Right hindlimb (tissue), 1 donor: Measurements from ENCODE around the gene NCKAP5.

Source experiments
- DNase-seq: peaks from one replicate; pipeline ENCODE4 v3.0.0-alpha.2; 2018

The NCKAP5 gene

DNA sequence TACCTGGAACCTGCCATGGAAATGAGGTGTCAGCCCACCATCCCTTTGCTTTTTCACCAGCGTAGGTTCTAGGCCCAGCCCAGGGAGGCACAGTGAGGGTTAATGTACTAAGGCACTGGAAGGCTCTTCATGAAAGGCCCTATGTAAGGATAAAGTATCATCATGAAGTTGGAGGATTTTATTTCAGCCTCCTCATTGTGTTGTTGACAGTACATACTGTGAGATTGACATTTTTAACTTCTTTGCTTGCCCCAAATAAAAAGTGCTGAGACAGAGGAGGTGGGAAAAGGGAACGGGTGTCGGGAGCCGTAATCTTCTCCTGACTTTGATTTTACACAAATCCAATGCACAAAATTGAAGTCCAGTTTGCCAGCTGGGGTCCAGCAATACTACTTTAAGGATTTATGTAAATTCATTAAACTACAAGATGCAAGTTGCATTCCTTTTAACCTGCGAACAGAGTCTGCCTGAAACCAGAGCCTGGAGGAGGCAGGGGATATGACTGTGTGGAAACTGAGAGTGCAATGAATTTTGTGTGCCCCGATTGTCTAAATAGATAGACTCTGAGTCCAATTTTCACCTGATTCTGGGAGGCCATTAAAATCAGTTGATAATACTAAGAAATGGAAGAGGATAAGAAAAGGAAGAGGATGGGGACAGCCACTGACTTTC, 5.4 kb upstream of the NCKAP5 start:
- DNase-seq: no peak

- DNase-seq: no peak
Measured at GRCh38 chr2:133571249-133571648, 3.0 kb upstream of the NCKAP5 start.

DNA sequence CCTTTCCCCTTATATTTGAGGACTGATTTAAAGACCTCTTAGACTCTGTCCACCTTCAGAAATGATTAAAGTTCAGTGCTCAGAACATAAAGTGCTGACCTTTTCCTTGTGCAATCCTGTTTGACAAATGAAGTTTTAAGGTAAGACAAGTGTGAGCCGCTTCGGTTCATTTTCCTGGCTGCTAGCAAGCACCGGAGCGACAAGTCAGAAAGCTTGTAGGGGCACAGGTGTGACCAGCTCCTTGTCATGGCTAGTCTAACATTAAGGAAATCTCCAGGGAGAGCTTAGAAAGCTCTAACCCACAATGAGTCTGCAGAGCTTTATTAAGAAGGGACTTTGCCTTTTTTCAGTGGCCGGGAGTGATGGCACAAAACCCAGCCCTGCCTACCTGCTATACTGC, 2.3 kb upstream of the NCKAP5 start:
- no peak for DNase-seq

GRCh38 chr2:133569286-133569830, 1.1 kb upstream of the NCKAP5 start:
- no peak for DNase-seq

- DNase-seq: no peak
Measured at GRCh38 chr2:133568598-133568997, 335 bp upstream of the NCKAP5 start.

DNA sequence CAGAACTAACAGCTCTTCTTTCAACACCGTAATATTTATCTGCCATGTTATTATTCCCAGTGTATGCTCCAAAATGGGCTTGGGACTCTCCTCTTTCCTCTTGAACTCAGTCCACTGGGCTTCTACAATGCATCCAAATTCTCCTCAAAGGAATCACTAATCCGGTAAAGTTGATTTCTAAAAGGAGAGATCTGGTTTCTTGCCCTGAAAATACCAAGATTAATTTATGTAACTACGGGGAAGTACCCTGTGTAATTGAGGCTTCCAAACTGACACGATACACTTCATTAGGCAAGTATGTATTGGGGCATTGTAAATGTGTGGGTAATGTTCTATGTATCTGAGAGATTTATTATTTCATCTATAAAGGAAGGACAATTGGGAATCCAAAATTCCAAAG, 5.7 kb downstream of the NCKAP5 start:
- DNase-seq: no peak

- no peak for DNase-seq
Measured at GRCh38 chr2:133561045-133561852, 7.0 kb downstream of the NCKAP5 start.

DNA sequence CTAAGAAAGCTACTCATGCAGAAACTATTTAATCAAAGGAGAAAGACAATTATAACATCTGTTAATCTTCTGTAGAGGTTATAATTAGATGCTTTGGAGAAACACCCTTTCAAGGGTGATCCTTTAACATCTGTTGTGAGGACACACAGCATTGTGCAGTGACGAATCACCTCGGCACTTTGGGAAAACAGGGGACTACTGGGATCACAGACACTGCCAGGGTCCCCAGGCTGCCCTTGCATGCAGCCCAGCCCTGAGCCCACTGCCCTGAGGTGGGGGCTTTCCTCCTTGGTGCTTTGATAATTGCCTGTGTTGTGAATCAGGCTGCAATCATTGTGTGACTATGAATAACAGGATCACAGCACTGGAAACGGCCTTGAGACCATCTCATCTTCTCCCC, 10.6 kb downstream of the NCKAP5 start:
- no peak for DNase-seq

- DNase-seq: no peak
Measured at GRCh38 chr2:133553838-133554408, 14.3 kb downstream of the NCKAP5 start.

- no peak for DNase-seq
Measured at GRCh38 chr2:133553251-133553650, 15.0 kb downstream of the NCKAP5 start.

DNA sequence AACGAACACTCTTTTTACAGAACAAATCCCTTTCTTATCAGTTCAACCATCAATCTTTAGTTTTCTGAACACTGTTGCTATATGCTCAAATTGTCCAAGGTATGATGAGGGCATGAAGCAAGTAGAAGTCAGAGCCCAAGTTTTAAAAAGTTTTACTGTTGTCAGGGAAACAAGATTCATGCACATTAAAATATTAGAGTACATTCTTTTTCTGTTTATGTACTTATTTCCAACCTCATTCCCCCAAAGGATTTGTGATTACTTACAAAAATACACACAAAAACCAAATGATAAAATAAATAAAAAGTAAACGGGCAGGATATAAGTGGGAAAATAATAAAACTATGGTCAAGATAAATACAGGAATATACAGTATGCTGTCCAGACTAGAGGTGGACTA, 15.4 kb downstream of the NCKAP5 start:
- DNase-seq: no peak

DNA sequence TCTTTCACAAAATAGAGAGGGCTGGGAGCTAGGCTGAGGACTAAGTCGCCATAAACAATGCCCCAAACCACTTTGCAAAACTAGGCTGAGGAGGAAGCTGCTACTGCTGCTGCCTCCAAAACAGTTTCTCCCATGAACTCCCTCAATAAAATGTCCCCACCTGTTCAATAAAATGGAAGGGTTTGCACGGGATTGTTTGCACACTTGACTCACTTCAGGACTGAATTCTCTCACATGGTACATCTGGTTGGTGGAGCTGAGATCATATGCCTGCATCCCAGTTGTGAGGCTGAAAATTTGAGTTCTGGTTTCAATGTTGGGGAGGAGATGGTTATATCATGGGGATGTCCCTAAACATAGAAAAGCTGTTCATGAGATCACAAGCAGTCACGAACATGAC, 26.5 kb downstream of the NCKAP5 start:
- no peak for DNase-seq

DNA sequence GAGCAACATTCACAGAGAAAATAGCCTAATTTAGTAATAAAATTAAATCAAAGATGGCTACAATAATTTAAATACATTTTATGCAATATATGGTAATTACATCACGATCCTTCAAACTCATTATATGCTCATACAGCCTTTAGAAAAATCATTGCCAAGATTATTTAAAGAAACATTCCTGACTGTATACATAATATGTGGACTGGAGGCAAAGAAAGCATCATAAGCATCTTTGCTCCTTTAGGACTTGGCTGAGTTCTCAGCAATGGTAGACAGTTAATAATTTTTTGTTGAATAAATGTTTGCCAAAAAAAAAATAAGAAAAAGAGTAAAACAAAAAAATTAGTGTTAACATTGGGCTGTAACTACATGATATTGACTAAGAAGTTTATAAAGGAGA, 26.9 kb downstream of the NCKAP5 start:
- DNase-seq: no peak

- no peak for DNase-seq
Measured at GRCh38 chr2:133532919-133533318, 35.3 kb downstream of the NCKAP5 start.

- no peak for DNase-seq
Measured at GRCh38 chr2:133531382-133531781, 36.9 kb downstream of the NCKAP5 start.

- DNase-seq: no peak
Measured at GRCh38 chr2:133530645-133531044, 37.6 kb downstream of the NCKAP5 start.

DNA sequence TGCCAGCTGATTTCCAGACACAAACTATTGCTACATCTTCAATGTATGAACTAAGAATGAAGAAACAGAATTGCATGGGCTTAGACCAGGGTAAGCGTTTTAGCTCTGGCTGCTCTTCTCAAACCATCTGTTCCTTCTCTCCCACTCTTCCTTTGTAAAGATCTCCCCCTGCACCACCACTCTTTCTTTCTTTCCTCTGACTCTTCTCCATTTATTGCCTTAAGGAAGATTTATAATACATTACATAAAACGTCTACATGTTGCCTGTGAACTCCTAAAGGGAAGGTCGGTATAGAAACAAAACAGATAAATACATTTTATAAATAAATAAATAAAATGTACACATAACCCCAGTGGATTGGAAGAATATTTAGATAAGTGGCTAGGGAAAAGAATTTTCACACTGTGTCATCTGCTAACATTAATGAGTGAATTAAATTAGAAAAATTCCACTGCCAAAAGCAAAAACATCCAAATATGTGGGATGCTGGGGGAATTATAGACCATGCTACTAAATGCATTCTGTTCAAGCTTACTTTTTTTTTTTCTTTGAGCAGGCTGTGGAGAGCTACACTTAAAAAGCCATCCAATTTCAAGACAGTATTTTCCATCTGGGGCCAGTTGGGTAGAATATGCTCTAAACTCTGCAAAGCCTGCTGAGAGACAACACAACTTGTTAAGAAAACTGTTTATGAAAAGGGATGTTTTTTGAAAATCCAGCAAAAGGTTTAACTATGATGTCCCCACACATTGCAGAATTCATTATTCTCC, 41.5 kb downstream of the NCKAP5 start:
- DNase-seq: no peak

DNA sequence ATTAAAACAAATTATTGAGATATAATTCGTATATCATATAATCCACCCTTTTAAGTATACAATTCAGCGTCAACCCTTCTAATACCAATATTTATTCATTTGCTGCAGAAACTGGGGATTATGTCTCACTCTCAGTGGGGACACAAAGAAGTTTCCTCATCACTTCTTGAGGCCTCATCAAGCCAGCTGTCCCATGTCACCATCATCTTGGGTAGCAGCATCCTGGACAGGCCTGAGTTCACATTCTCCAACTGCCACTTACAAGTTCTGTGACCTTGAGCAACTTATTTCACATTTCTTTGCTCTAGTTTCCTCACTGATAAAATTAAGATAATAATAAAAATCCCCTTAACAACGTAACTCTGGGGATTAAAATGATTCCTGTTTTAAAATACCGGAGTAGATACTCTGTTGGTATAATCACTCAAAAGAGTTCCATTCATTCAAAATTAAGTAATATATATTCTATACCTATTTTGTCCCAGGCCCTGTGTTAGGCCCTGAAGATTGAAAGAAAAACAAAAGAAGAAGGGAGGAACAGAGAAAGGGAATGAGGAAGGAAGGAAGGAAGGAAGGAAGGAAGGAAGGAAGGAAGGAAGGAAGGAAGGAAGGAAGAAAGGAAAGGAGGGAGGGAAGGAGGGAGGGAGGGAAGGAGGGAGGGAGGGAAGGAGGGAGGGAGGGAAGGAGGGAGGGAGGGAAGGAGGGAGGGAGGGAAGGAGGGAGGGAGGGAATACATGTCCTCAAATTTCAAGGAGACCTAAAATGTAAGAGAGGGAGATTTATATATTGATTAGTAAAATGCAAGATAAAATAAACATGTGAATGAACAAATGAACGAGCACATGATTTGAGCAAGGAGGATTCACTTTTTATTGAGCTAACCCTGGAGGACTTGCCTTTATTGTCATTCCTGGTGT, 42.4 kb downstream of the NCKAP5 start:
- no peak for DNase-seq

DNA sequence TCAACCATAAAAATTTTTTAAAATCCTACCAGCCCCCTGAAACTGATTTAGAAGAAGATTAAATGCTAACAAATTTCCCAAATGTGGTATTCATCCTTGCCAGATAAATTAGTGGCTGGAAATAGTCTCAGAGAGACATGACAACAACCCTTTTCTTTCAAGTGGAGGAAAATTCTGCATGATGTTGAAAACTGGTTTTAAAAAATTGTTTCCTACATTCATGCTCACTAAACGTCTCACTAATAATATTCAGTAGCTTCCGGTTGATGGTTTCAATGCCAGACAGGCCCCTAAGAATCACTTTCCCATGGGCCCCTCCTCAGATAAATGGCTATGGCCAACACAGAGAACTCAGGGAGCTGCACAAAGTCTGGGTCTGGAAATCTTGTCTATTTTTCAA, 43.2 kb downstream of the NCKAP5 start:
- no peak for DNase-seq

DNA sequence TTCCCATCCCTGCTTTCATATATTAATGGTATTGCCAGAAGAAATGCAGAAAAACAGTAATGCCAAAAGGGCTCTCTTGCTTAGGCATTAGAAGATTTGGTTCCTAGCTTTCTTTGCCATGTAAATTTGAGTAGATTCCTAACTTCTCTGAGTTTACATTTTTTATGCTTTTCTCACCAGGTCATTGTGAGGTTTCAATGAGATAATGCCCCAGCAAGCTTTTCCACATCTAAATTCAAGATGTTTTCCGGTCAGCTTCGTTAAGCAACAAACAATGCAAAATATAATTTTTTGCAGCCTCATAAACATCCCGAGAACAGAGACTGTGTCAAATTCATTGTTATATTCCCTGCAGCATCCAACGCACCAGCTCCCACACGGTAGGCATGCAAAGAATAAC, 44.9 kb downstream of the NCKAP5 start:
- DNase-seq: no peak

- DNase-seq: no peak
Measured at GRCh38 chr2:133522204-133522603, 46.1 kb downstream of the NCKAP5 start.

DNA sequence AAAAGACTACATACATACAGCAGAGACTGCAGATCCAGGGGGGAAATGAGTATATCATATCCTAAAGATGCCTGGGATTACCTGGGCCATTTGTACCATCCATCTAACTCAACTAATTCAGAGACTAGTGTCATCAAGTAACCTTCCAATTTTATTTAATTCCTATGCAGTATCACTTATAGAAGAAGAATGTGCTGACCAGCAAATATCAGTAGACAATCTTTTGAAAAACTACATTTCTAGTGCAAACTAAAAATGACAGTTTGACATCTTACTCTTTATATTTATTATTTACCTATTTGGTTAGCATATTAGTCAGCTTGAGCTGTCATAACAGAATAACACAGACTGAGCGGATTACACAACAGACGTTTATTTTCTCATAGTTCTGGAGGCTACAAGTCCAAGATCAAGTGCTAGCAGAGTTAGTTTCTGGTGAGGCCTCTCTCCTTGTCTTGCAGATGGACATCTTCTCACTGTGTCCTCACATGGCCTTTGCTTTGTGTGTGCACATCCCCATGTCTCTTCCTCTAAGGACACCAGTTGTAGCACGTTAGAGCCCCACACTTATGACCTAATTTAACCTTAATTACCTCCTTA, 47.0 kb downstream of the NCKAP5 start:
- DNase-seq: no peak
